A673 (cell line): ENCODE data around the gene CDK4. TPM values are rescaled to one million over a fixed set of nuclear protein-coding genes. Genes with fewer than 3 reads are reported as not detected.

Experiments used
- BruUV-seq: library from RNA; stranded (reverse); fragments of 400-500 nt; replicated peaks from 2 replicates; lab custom pipeline; 2021; lab: Mats Ljungman, UMichigan
- CTCF ChIA-PET: fragments of 300-600 bp; sonication (Branson Sonifier 250); formaldehyde crosslinking; loops from one replicate; lab custom pipeline; 2022; ENCODE audit warnings: antibody characterized with exemption; lab: Charles Lee
- POLR2A ChIA-PET: fragments of 300-600 bp; sonication (Branson Sonifier 250); formaldehyde crosslinking; loops from one replicate; lab custom pipeline; 2022; ENCODE audit warnings: antibody characterized with exemption; ENCODE audit not compliant: low non-redundant PET; lab: Charles Lee
- DNase-seq: peaks from one replicate; pipeline ENCODE4 v3.0.0-alpha.2; 2015; ENCODE audit warnings: low spot score
- H3K27ac ChIP-seq: fragments of 200-600 bp; sonication (generic); 2 replicates; pipeline ENCODE4 v1.5.1; 2016; ENCODE audit warnings: mixed run types, low read depth, mild to moderate bottlenecking, mixed read lengths, antibody characterized with exemption, low read length; ENCODE audit not compliant: poor library complexity, severe bottlenecking
- H3K27me3 ChIP-seq: fragments of 200-600 bp; sonication (generic); replicated peaks from 2 replicates; pipeline ENCODE4 v1.6.1; 2017; ENCODE audit warnings: mixed run types, low read depth, mild to moderate bottlenecking, mixed read lengths, antibody characterized with exemption, low read length; ENCODE audit not compliant: insufficient read depth, poor library complexity
- H3K36me3 ChIP-seq: fragments of 200-600 bp; sonication (generic); 2 replicates; pipeline ENCODE4 v1.6.1; 2016; ENCODE audit warnings: mixed run types, mild to moderate bottlenecking, mixed read lengths, antibody characterized with exemption, low read length; ENCODE audit not compliant: insufficient read depth, poor library complexity, severe bottlenecking
- H3K4me1 ChIP-seq: fragments of 200-600 bp; sonication (generic); 2 replicates; pipeline ENCODE4 v1.6.1; 2017; ENCODE audit warnings: mixed run types, mild to moderate bottlenecking, mixed read lengths, antibody characterized with exemption, low read length; ENCODE audit not compliant: insufficient read depth, poor library complexity, severe bottlenecking
- H3K4me3 ChIP-seq: fragments of 200-600 bp; sonication (generic); 2 replicates; pipeline ENCODE4 v1.5.1; 2016; ENCODE audit warnings: low read depth, mixed run types, mild to moderate bottlenecking, mixed read lengths, low read length; ENCODE audit not compliant: poor library complexity, severe bottlenecking
- H3K9me3 ChIP-seq: fragments of 200-600 bp; sonication (generic); 2 replicates; pipeline ENCODE4 v1.6.1; 2016; ENCODE audit warnings: mixed run types, low read depth, mild to moderate bottlenecking, mixed read lengths, antibody characterized with exemption, low read length; ENCODE audit not compliant: poor library complexity, severe bottlenecking
- CTCF ChIP-seq: fragments of 300-800, 200-600 bp; sonication (generic); conservative IDR thresholded peaks from 2 replicates; pipeline ENCODE4 v1.5.1; 2017; ENCODE audit warnings: low read depth, mild to moderate bottlenecking, antibody characterized with exemption, low read length, moderate library complexity, mixed read lengths
- EZH2 ChIP-seq: fragments of 200-600 bp; sonication (generic); IDR thresholded peaks from 2 replicates; pipeline ENCODE4 v1.6.1; 2017; ENCODE audit warnings: borderline replicate concordance, low read depth, mild to moderate bottlenecking, mixed read lengths, antibody characterized with exemption, low read length; ENCODE audit not compliant: poor library complexity, severe bottlenecking
- intact Hi-C: fragments of 100-400 bp; cut with micrococcal nuclease; formaldehyde crosslinking; loops from one replicate; pipeline ENCODE4 v1.10.0; 2022; ENCODE audit not compliant: unreplicated experiment
- total RNA-seq: library from RNA; stranded (reverse); gene quantifications from 2 replicates; pipeline ENCODE4 v1.2.3, GENCODE V29; 2021

CDK4 gene
- total RNA-seq, 1 experiment from 2014 or later, result 247 TPM

GRCh38 chr12:57780284-57780897, 28.3 kb upstream of the CDK4 start:
- no TSS peak for BruUV-seq
- H3K36me3 ChIP-seq, result peaks cover 11% of the 10 kb centered on the region
- TF ChIP-seq EZH2, result no peak
- no peak for TF ChIP-seq CTCF
- no peaks in the 10 kb centered on the region for H3K27me3 ChIP-seq
- no peak overlapping the region for H3K4me3 ChIP-seq
- no peak overlapping the region for H3K27ac ChIP-seq
- intact Hi-C loops, result no loop called here
- ChIA-PET POLR2A (no interaction called here), CTCF (no interaction called here)
- no peak for DNase-seq
- H3K4me1 ChIP-seq, result no peaks in the 10 kb centered on the region
- no peaks in the 10 kb centered on the region for H3K9me3 ChIP-seq

GRCh38 chr12:57779736-57780135, 27.6 kb upstream of the CDK4 start:
- H3K4me3 ChIP-seq, result no peak overlapping the region
- no peaks in the 10 kb centered on the region for H3K9me3 ChIP-seq
- POLR2A ChIA-PET, result no interaction called here
- H3K27me3 ChIP-seq, result no peaks in the 10 kb centered on the region
- intact Hi-C loops, result no loop called here
- CTCF ChIA-PET, result no interaction called here
- H3K27ac ChIP-seq, result no peak overlapping the region
- no peaks in the 10 kb centered on the region for H3K4me1 ChIP-seq
- no peak for TF ChIP-seq CTCF
- no peak for TF ChIP-seq EZH2
- H3K36me3 ChIP-seq, result peaks cover 7% of the 10 kb centered on the region
- no TSS peak for BruUV-seq
- no peak for DNase-seq

DNA sequence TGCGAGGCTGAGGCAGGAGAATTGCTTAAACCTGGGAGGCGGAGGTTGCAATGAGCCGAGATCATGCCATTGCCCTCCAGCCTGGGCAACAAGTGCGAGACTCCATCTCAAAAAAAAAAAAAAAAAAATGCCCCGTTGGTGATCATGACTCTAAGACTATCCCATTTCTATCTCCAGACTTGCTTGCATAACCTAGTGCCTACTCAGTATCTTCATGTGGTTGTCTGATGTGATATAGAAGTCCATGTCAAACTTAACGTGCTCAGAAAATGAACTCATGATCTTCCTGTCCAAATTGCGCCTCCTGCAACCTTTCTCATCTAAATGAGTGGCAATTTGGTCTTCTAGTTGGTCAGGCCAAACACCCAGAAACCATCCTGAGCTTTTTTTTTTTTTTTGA, 25.8 kb upstream of the CDK4 start:
- H3K27ac ChIP-seq, result no peak overlapping the region
- H3K27me3 ChIP-seq, result no peaks in the 10 kb centered on the region
- H3K4me1 ChIP-seq, result peaks cover 5% of the 10 kb centered on the region
- CTCF ChIA-PET, result no interaction called here
- POLR2A ChIA-PET, result no interaction called here
- no peaks in the 10 kb centered on the region for H3K36me3 ChIP-seq
- no peak overlapping the region for H3K4me3 ChIP-seq
- BruUV-seq, result no TSS peak
- intact Hi-C loops, result no loop called here
- no peak for DNase-seq
- TF ChIP-seq EZH2 (no peak), CTCF (no peak)
- no peaks in the 10 kb centered on the region for H3K9me3 ChIP-seq
